Measurements from ENCODE around the gene RGS17.
"Not testable (repeated sequence)": the region's sequence is repeated elsewhere in the genome, so short reads cannot be mapped to it uniquely, and the experiment has no call there.

Gene RGS17

DNA sequence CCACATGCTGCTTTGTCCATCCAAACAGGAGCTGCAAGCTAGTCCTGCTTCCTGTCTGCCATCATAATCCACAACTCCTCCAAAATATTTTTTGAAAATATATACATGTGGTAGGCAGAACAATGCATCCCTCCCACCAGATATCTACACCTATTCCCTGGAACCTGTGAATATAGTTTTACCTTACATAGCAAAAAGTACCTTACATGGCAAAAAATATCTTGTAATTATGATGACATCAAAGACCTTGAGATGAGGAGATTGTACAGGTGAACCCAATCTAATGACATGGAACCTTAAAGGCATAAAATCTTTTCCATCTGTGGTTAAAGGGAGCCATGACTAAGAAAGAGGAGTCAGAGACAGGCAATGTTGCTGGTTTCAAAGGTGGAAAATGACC lies 15.3 kb upstream of the RGS17 start:
- no peak overlapping the region for H3K4me3 ChIP-seq (ENCODE audit: low read depth, low read length)
- TF ChIP-seq, protein P1, sequence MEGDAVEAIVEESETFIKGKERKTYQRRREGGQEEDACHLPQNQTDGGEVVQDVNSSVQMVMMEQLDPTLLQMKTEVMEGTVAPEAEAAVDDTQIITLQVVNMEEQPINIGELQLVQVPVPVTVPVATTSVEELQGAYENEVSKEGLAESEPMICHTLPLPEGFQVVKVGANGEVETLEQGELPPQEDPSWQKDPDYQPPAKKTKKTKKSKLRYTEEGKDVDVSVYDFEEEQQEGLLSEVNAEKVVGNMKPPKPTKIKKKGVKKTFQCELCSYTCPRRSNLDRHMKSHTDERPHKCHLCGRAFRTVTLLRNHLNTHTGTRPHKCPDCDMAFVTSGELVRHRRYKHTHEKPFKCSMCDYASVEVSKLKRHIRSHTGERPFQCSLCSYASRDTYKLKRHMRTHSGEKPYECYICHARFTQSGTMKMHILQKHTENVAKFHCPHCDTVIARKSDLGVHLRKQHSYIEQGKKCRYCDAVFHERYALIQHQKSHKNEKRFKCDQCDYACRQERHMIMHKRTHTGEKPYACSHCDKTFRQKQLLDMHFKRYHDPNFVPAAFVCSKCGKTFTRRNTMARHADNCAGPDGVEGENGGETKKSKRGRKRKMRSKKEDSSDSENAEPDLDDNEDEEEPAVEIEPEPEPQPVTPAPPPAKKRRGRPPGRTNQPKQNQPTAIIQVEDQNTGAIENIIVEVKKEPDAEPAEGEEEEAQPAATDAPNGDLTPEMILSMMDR (IDR thresholded peaks at IDR 0.05; ENCODE audit: insufficient read depth, low read length, missing control alignments): no peak
- POLR2A ChIA-PET: no interaction called here
- DNase-seq (ENCODE audit: low read depth, low spot score): no peak
- CTCF ChIA-PET: no interaction called here

DNA sequence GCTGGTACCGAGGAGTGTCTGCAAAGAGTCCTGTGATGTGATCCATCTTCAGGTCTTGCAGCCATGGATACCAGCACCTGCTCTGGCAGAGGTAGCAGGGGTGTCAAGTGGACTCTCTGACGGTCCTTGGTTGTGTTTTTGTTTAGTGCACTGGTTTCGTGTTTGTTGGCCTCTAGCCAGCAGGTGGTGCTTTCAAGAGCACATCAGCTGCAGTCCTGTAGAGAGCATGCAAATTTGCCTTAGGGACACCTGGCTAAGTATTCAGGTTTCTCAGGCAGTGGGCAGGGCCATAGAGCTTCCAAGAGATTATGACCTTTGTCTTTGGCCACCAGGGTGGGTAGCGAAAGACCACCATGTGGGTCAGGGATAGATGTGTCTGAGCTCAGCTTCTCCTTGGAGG lies 14.5 kb upstream of the RGS17 start:
- CTCF ChIA-PET: no interaction called here
- no peak for DNase-seq (ENCODE audit: low read depth, low spot score)

DNA sequence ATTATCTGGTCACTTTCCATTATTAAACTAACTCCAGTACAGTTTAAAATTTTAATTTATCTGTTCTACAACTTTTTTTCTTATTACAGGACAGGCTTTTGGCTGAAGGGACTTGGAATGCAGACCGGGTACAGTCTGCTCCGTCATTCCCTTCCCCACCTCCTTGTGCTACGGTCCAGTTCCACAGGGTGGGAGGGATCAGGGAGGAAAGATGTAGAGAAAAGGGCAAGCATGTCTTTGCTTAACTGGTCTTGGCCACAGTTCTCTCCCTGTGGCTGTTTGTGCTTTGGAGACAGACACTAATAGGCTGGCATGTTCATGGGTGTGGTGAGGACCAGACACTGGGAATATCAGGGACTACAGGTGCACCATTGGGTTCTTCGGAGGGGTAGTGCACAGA lies 12.1 kb upstream of the RGS17 start:
- DNase-seq (ENCODE audit: low read depth, low spot score): no peak
- H3K4me3 ChIP-seq (ENCODE audit: low read depth, low read length): no peak overlapping the region
- TF ChIP-seq, protein P1 (IDR thresholded peaks at IDR 0.05; ENCODE audit: insufficient read depth, low read length, missing control alignments): no peak
- POLR2A ChIA-PET: no interaction called here
- CTCF ChIA-PET: no interaction called here

More for the DNA sequence above, 14.5 kb upstream of the RGS17 start:
- no peak overlapping the region for H3K4me3 ChIP-seq (ENCODE audit: low read depth, low read length)
- POLR2A ChIA-PET: no interaction called here
- TF ChIP-seq, protein P1 (IDR thresholded peaks at IDR 0.05; ENCODE audit: insufficient read depth, low read length, missing control alignments): no peak

DNA sequence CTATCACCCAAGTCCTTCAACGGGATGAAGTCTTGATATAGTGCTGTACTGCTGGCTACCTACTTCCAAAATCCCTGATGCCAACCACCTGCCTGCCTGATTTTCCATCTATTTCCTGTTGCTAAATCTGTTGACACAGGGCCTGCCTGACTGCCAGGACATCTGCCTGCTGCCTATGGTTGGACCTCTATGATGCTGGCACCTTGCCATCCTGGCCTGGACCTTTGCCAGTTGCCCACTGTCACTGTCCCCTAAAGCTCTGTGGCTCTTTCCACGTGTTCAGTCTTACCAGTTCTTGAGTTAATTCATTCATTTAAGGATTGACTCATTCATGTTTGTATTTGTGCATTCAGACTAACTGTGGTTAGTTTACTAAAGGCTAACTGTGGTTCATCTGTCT lies 9.2 kb upstream of the RGS17 start:
- CTCF ChIA-PET: no interaction called here
- H3K4me3 ChIP-seq (ENCODE audit: low read depth, low read length): no peak overlapping the region
- DNase-seq (ENCODE audit: low read depth, low spot score): no peak
- TF ChIP-seq, protein P1 (IDR thresholded peaks at IDR 0.05; ENCODE audit: insufficient read depth, low read length, missing control alignments): no peak
- POLR2A ChIA-PET: no interaction called here

DNA sequence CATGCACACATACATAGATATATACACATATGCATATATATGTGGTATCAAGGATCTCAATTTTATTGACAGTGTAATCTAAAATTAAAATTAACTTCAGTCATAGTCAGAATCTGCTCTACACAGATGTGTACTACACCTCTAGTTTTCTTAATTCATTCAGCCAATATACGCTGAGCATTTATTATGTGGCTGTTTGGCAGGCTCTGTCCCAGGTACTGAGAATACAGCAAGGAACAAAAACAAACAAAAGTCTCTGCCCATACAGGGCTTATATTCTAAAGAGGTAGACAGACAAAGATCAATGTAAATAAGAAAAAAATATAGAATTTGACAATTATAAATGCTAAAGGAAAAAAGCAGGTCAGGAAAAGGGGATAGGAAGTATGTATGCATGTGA lies 7.8 kb upstream of the RGS17 start:
- TF ChIP-seq, protein P1 (IDR thresholded peaks at IDR 0.05; ENCODE audit: insufficient read depth, low read length, missing control alignments): no peak
- ChIA-PET CTCF (no interaction called here), POLR2A (no interaction called here)
- DNase-seq (ENCODE audit: low read depth, low spot score): no peak
- no peak overlapping the region for H3K4me3 ChIP-seq (ENCODE audit: low read depth, low read length)

DNA sequence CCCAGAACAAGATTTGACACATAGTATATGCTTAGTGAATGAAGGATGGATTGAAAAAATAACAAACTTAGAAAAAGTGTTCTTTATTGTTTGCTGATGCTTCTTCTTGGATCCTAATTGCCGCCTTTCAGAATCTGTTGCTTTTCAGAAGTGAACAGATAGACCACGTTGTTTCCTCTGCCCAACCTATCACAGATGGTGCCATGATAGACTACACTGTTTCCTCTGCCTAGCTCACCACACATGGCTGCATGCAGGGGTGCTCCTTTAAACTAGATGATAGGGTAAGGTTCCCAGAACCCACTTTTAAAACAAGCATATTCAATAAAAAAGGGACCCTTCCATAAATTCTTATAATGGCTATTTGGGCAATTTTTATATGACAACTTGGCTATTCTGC lies 4.6 kb upstream of the RGS17 start:
- H3K4me3 ChIP-seq (ENCODE audit: low read depth, low read length): no peak overlapping the region
- no peak for DNase-seq (ENCODE audit: low read depth, low spot score)
- ChIA-PET POLR2A (no interaction called here), CTCF (no interaction called here)
- TF ChIP-seq, protein P1 (IDR thresholded peaks at IDR 0.05; ENCODE audit: insufficient read depth, low read length, missing control alignments): no peak

DNA sequence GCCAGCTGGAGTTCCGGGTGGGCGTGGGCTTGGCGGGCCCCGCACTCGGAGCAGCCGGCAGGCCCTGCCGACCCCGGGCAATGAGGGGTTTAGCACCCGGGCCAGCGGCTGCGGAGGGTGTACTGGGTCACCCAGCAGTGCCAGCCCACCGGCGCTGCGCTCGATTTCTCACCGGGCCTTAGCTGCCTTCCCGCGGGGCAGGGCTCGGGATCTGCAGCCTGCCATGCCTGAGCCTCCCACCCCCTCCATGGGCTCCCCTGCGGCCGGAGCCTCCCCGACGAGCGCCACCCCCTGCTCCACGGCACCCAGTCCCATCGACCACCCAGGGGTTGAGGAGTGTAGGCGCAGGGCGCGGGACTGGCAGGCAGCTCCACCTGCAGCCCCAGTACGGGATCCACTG lies 2.6 kb upstream of the RGS17 start:
- POLR2A ChIA-PET; DNase-seq (ENCODE audit: low read depth, low spot score); CTCF ChIA-PET; H3K4me3 ChIP-seq (ENCODE audit: low read depth, low read length): not testable (repeated sequence)
